ENCODE data around the gene SPG7.

DNA sequence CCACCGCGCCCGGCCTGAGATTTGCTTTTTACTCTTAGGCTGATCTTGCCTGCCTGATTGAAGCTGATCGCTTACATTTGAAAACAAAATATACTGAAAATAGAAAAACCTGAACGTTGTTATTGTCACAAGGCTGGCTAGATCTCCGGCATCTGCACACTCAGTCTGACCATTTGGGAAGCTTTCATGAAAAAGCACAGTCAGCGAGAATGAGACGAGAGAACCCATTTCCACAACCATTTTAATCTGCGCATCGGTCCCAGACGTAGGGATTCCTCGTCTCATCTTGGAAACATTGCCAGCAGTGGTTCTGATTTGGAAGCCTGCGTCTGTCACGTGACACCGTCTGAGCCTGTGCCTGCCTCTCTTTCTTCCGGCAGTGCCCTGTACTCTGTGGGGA is 20.9 kb downstream of the SPG7 start:
- no peak for TF ChIP-seq SP1 (IDR thresholded peaks at IDR 0.05)
- no peak for TF ChIP-seq SUZ12 (IDR thresholded peaks at IDR 0.05)
- TF ChIP-seq FOXM1 (IDR thresholded peaks at IDR 0.05; ENCODE audit: borderline replicate concordance) = no peak
- no peak for TF ChIP-seq ARNT (IDR thresholded peaks at IDR 0.05)
- no peak for TF ChIP-seq NFRKB (IDR thresholded peaks at IDR 0.05)
- TF ChIP-seq BHLHE40 (IDR thresholded peaks at IDR 0.05; ENCODE audit: borderline replicate concordance) = no peak
- no peak for TF ChIP-seq ELF4 (IDR thresholded peaks at IDR 0.05)
- no peak for TF ChIP-seq CTBP1 (IDR thresholded peaks at IDR 0.05; ENCODE audit: borderline replicate concordance)
